WI38 (cell line): ENCODE results near the gene QSOX2.

Experiments
- H3K4me3 ChIP-seq: 2 replicates; pipeline ENCODE4 v1.5.1; 2011; ENCODE audit warnings: low read depth, mild to moderate bottlenecking, control low read depth, low read length
- CTCF ChIP-seq: IDR thresholded peaks from 2 replicates; pipeline ENCODE4 v1.5.1; 2012; ENCODE audit warnings: low read depth, mild to moderate bottlenecking, control low read depth, low read length

QSOX2 gene

DNA sequence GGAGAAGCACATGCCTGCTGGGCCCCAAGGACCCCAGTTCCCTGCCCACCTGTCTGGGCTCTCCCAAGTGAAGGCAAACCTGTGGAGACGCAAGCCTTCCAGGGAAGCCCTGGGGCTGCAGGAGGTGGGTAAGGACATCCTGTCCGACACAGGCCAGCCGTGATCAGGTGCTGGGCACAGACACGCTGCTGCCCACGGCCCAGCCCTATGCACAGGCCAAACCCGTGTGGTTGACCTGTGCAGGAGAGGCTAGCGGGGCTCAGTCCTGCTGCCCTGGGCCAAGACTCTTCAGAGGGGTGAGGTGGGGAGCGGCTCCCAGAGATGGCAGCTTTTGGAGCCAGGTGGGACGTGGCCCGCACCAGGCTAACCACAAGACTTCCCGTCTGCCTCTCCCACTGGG, 55.0 kb downstream of the QSOX2 start:
- no peak for TF ChIP-seq CTCF
- H3K4me3 ChIP-seq, result no peak overlapping the region

DNA sequence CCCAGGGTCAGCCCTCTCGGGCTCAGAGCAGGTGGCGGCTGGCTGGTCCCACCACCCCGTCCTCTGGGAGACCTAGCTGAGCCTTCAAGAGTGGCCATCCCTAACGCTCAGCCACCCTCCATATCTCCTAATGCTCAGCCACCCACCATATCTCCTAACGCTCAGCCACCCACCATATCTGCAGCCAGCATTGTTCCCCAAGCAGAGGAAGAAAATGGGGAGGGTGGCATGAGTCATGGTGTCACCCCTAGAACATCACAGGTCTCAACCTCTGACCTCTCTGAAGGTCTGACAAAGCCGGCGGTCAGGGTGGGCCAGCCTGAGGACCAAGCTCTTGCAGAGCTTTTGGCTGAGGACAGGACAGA, 55.4 kb downstream of the QSOX2 start:
- no peak for TF ChIP-seq CTCF
- no peak overlapping the region for H3K4me3 ChIP-seq

- TF ChIP-seq CTCF, result no peak
- H3K4me3 ChIP-seq, result no peak overlapping the region
Observed at GRCh38 chr9:136189394-136190236, 56.0 kb downstream of the QSOX2 start.

DNA sequence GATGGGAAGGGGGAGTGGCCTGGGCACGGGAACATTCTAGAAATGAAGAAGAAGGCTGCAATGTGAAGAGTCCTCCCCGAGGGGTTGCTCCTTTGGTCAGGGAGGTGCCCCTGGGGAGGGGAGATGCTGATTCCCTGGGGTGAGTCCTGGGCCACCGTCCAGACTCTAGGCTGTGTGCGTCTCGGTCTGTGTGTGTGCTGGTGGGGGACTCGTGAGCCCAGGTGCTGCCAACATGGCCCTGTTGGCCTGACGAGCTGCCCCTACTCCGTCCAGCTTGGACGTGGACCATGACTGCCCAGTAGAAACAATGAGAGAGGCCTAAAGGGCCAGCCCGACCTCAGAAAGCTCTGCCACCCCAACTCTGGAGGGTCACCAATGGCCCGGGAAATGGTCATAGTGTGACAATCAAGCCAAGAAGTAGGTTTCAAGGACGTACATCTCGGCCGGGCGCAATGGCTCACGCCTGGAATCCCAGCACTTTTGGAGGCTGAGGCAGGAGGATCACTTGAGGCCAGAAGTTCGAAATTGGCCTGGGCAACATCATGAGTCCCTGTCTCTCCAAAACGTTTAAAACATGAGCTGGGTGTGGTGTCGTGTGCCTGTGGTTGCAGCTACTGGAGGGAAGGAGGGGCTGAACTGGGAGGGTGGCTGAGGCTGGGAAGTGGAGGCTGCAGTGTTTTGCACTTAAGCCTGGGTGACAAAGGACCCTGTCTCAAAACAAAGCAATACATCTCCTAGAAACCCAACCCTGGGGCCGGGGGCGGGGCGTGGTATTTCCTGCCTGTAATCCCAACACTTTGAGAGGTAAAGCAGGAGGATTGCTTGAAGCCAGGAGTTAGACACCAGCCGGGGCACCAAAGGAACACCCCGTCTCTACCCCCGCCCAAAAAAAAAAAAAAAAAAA, 57.7 kb downstream of the QSOX2 start:
- no peak overlapping the region for H3K4me3 ChIP-seq

GRCh38 chr9:136187197-136187596, 58.4 kb downstream of the QSOX2 start:
- no peak for TF ChIP-seq CTCF
- no peak overlapping the region for H3K4me3 ChIP-seq

More for the DNA sequence above, 57.7 kb downstream of the QSOX2 start:
- TF ChIP-seq CTCF, result no peak

GRCh38 chr9:136186386-136186785, 59.2 kb downstream of the QSOX2 start:
- H3K4me3 ChIP-seq, result no peak overlapping the region
- TF ChIP-seq CTCF, result no peak
